ENCODE measurements around the gene PTPRM. TPM values are rescaled to one million over a fixed set of nuclear protein-coding genes. Genes with fewer than 3 reads are reported as not detected.

The PTPRM gene
- total RNA-seq, 1 donor from 2014 or later = 71.3 TPM

- Mint-ChIP-seq H3K9me3 (no peaks in the 10 kb centered on the region), H3K27me3 (ENCODE audit: low read depth) (peaks cover 18% of the 10 kb centered on the region), H3K27ac (no peak overlapping the region), H3K36me3 (peaks cover 11% of the 10 kb centered on the region), H3K4me3 (no peak overlapping the region), H3K4me1 (peaks cover 15% of the 10 kb centered on the region)
- no peak for TF ChIP-seq CTCF (IDR thresholded peaks at IDR 0.05; ENCODE audit: unreplicated experiment)
- no peak for DNase-seq (ENCODE audit: low spot score in 2 of 2, unreplicated experiment in 2 of 2)
These were observed 514.9 kb downstream of the PTPRM start for GRCh38 chr18:8081872-8082553.

GRCh38 chr18:8084160-8084559 lies 517.0 kb downstream of the PTPRM start:
- no peak for DNase-seq (ENCODE audit: low spot score in 2 of 2, unreplicated experiment in 2 of 2)
- no peak overlapping the region for H3K4me3 Mint-ChIP-seq
- H3K27ac Mint-ChIP-seq = no peak overlapping the region
- peak; percentile 60 for TF ChIP-seq CTCF (IDR thresholded peaks at IDR 0.05; ENCODE audit: unreplicated experiment)
- peaks cover under 1% of the 10 kb centered on the region for H3K36me3 Mint-ChIP-seq
- peaks cover 15% of the 10 kb centered on the region for H3K27me3 Mint-ChIP-seq (ENCODE audit: low read depth)
- H3K9me3 Mint-ChIP-seq = no peaks in the 10 kb centered on the region
- H3K4me1 Mint-ChIP-seq = peaks cover 30% of the 10 kb centered on the region

- H3K36me3 Mint-ChIP-seq = peaks cover 3% of the 10 kb centered on the region
- H3K27me3 Mint-ChIP-seq (ENCODE audit: low read depth) = peaks cover 1% of the 10 kb centered on the region
- H3K4me3 Mint-ChIP-seq = no peak overlapping the region
- H3K9me3 Mint-ChIP-seq = no peaks in the 10 kb centered on the region
- TF ChIP-seq CTCF (IDR thresholded peaks at IDR 0.05; ENCODE audit: unreplicated experiment) = no peak
- peak overlapping the region; percentile 28 for H3K27ac Mint-ChIP-seq
- no peak for DNase-seq (ENCODE audit: low spot score in 2 of 2, unreplicated experiment in 2 of 2)
- peaks cover 38% of the 10 kb centered on the region for H3K4me1 Mint-ChIP-seq
These were observed 521.5 kb downstream of the PTPRM start for GRCh38 chr18:8088626-8089025.

- H3K9me3 Mint-ChIP-seq = no peaks in the 10 kb centered on the region
- peaks cover 28% of the 10 kb centered on the region for H3K4me1 Mint-ChIP-seq
- H3K36me3 Mint-ChIP-seq = peaks cover 3% of the 10 kb centered on the region
- peaks cover 1% of the 10 kb centered on the region for H3K27me3 Mint-ChIP-seq (ENCODE audit: low read depth)
- no peak overlapping the region for H3K27ac Mint-ChIP-seq
- no peak for DNase-seq (ENCODE audit: low spot score in 2 of 2, unreplicated experiment in 2 of 2)
- no peak for TF ChIP-seq CTCF (IDR thresholded peaks at IDR 0.05; ENCODE audit: unreplicated experiment)
- H3K4me3 Mint-ChIP-seq = no peak overlapping the region
These were observed 523.9 kb downstream of the PTPRM start for GRCh38 chr18:8091035-8091434.

DNA sequence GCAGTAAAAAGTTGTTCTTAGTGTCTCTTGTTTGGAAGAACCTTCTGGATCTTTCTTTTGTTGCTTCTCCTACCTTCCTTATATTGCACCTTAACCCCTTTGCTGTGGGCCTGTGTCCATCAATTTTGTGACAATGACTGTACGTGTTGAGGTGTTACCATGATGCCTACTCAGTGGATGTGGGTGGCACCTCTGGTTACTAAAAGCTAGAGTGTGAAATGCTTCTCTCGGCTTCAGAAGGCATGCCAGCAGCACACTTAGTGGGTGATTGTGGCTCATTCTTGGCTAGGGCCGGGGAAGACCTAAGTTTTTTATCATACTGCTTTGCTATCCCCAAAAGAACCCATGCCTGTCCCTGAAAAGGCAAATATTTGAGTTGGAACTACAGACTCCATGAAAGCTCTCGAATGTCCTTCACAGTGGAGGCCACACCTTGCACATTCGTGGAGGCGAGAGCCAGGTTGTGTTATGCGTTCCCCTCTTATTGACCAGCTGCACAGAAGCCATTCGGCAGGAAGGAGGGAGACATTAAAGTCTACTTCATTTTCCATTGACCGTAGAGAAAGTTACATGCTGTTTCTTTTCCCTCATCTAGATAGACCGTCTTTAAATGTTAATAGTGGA lies 528.9 kb downstream of the PTPRM start:
- H3K27ac Mint-ChIP-seq = no peak overlapping the region
- H3K4me1 Mint-ChIP-seq = no peaks in the 10 kb centered on the region
- H3K4me3 Mint-ChIP-seq = no peak overlapping the region
- no peak for DNase-seq (ENCODE audit: low spot score in 2 of 2, unreplicated experiment in 2 of 2)
- TF ChIP-seq CTCF (IDR thresholded peaks at IDR 0.05; ENCODE audit: unreplicated experiment) = no peak
- peaks cover 1% of the 10 kb centered on the region for H3K27me3 Mint-ChIP-seq (ENCODE audit: low read depth)
- peaks cover 7% of the 10 kb centered on the region for H3K9me3 Mint-ChIP-seq
- peaks cover 14% of the 10 kb centered on the region for H3K36me3 Mint-ChIP-seq
